Suprapubic skin (tissue), 4 donors: ENCODE measurements around the gene SMARCD1.

Experiments used
- POLR2A ChIP-seq, 2 donors: fragments of 450-650 bp; IDR thresholded peaks; one replicate each; pipeline ENCODE4 v1.6.1; 2017; ENCODE audit warnings: antibody characterized with exemption in 2 of 2, mild to moderate bottlenecking in 2 of 2, moderate library complexity in 2 of 2
- POLR2AphosphoS5 ChIP-seq, 3 donors: sonication (generic); formaldehyde crosslinking; IDR thresholded peaks; one replicate each; pipeline ENCODE4 v1.6.1; 2017; ENCODE audit warnings: antibody characterized with exemption in 3 of 3
- TF ChIP-seq, protein P1 (sequence below), 2 donors: fragments of 200-600 bp in 1 of 2; fragments of 450-650 bp in 1 of 2; sonication (generic) in 1 of 2; IDR thresholded peaks; one replicate each; pipeline ENCODE4 v1.5.1; 2016 to 2019; ENCODE audit warnings: antibody characterized with exemption in 2 of 2, mild to moderate bottlenecking in 1 of 2, moderate library complexity in 1 of 2

- TF ChIP-seq, protein P1, sequence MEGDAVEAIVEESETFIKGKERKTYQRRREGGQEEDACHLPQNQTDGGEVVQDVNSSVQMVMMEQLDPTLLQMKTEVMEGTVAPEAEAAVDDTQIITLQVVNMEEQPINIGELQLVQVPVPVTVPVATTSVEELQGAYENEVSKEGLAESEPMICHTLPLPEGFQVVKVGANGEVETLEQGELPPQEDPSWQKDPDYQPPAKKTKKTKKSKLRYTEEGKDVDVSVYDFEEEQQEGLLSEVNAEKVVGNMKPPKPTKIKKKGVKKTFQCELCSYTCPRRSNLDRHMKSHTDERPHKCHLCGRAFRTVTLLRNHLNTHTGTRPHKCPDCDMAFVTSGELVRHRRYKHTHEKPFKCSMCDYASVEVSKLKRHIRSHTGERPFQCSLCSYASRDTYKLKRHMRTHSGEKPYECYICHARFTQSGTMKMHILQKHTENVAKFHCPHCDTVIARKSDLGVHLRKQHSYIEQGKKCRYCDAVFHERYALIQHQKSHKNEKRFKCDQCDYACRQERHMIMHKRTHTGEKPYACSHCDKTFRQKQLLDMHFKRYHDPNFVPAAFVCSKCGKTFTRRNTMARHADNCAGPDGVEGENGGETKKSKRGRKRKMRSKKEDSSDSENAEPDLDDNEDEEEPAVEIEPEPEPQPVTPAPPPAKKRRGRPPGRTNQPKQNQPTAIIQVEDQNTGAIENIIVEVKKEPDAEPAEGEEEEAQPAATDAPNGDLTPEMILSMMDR (IDR thresholded peaks at IDR 0.05): no peak
- TF ChIP-seq POLR2A (IDR thresholded peaks at IDR 0.05) (no peak), POLR2AphosphoS5 (IDR thresholded peaks at IDR 0.05) (no peak)
Observed at GRCh38 chr12:50110762-50111351, 25.7 kb downstream of the SMARCD1 start.
